B cell (primary cell): ENCODE results near the gene TIAM1. TPM values are rescaled to one million over a fixed set of nuclear protein-coding genes. Genes with fewer than 3 reads are reported as not detected.

Experiments used
- ATAC-seq: fragments of 200-7000 bp; cut with Tn5 transposase; one replicate; pipeline ENCODE4 v1.10.0; 2021; ENCODE audit warnings: low read depth, mild to moderate bottlenecking, moderate number of reproducible peaks, moderate library complexity
- CTCF ChIA-PET: fragments of 350-600 bp; sonication (Branson Sonifier 250); formaldehyde crosslinking; loops from one replicate; lab custom pipeline; 2021; ENCODE audit warnings: antibody characterized with exemption, inconsistent platforms; lab: Charles Lee
- POLR2A ChIA-PET: fragments of 350-600 bp; sonication (Branson Sonifier 250); formaldehyde crosslinking; loops from one replicate; lab custom pipeline; 2021; ENCODE audit warnings: antibody characterized with exemption; lab: Charles Lee
- DNase-seq: peaks from one replicate; pipeline ENCODE4 v3.0.0; 2013
- H2AFZ ChIP-seq: 2 replicates; pipeline ENCODE4 v1.6.1; 2012; ENCODE audit warnings: mild to moderate bottlenecking, low read depth, low read length; ENCODE audit not compliant: insufficient read depth, poor library complexity, severe bottlenecking
- H3K27ac ChIP-seq, 2 donors: 1 replicate in 1 of 2; 2 replicates in 1 of 2; pipeline ENCODE4 v1.5.1; 2012 to 2013; ENCODE audit warnings: low read length in 2 of 2, mild to moderate bottlenecking in 2 of 2, moderate library complexity in 1 of 2
- H3K27me3 ChIP-seq, 4 experiments: fragments of 200-600 bp in 1 of 4; sonication (generic) in 1 of 4; replicated peaks in 1 of 4; 1 replicate in 2 of 4; 2 replicates in 2 of 4; pipeline versions ENCODE4 v1.6.1 to v1.7.0; 2013 to 2016; ENCODE audit warnings: low read length in 3 of 4, mild to moderate bottlenecking in 2 of 4, mixed read lengths in 1 of 4, moderate library complexity in 1 of 4; ENCODE audit not compliant: insufficient read depth in 4 of 4, control insufficient read depth in 3 of 4; ENCODE audit errors: control extremely low read depth in 1 of 4
- H3K36me3 ChIP-seq, 2 experiments: replicated peaks in 1 of 2; 1 replicate in 1 of 2; 2 replicates in 1 of 2; pipeline versions ENCODE4 v1.6.1 to v1.7.1; 2013; ENCODE audit warnings: low read length in 1 of 2; ENCODE audit not compliant: insufficient read depth in 2 of 2, control insufficient read depth in 1 of 2; ENCODE audit errors: control extremely low read depth in 1 of 2, extremely low read depth in 1 of 2
- H3K4me1 ChIP-seq, 2 donors: fragments of 200-600 bp in 1 of 2; sonication (generic) in 1 of 2; 1 replicate in 1 of 2; 2 replicates in 1 of 2; pipeline versions ENCODE4 v1.5.1 to v1.6.1; 2013 to 2017; ENCODE audit warnings: low read length in 2 of 2; ENCODE audit not compliant: control insufficient read depth in 2 of 2, insufficient read depth in 2 of 2
- H3K4me2 ChIP-seq: replicated peaks from 2 replicates; pipeline ENCODE3; 2012; ENCODE audit warnings: mild to moderate bottlenecking, low read depth, low read length; ENCODE audit not compliant: poor library complexity, severe bottlenecking
- H3K4me3 ChIP-seq, 5 experiments: fragments of 200-600 bp in 1 of 5; sonication (generic) in 1 of 5; 1 replicate in 3 of 5; 2 replicates in 2 of 5; pipeline versions ENCODE4 v1.5.1 to v1.7.0; 2011 to 2016; ENCODE audit warnings: low read length in 4 of 5, mild to moderate bottlenecking in 4 of 5, low read depth in 2 of 5, control low read depth in 1 of 5, moderate library complexity in 1 of 5; ENCODE audit not compliant: insufficient read depth in 1 of 5; ENCODE audit errors: control extremely low read depth in 1 of 5, extremely low read depth in 1 of 5
- H3K79me2 ChIP-seq: fragments of 200-600 bp; sonication (generic); one replicate; pipeline ENCODE4 v1.6.0; 2016; ENCODE audit warnings: low read length; ENCODE audit not compliant: control insufficient read depth, insufficient read depth
- H3K9ac ChIP-seq: fragments of 200-600 bp; sonication (generic); 2 replicates; pipeline ENCODE4 v1.6.1; 2017; ENCODE audit warnings: mild to moderate bottlenecking, low read length, moderate library complexity
- H3K9me3 ChIP-seq, 3 donors: one replicate each; pipeline versions ENCODE4 v1.6.1 to v1.7.1; 2013; ENCODE audit warnings: low read length in 2 of 3; ENCODE audit not compliant: control insufficient read depth in 2 of 3, insufficient read depth in 1 of 3; ENCODE audit errors: control extremely low read depth in 1 of 3
- H4K20me1 ChIP-seq: 2 replicates; pipeline ENCODE4 v1.6.0; 2012; ENCODE audit warnings: mild to moderate bottlenecking, low read length; ENCODE audit not compliant: insufficient read depth, control insufficient read depth, poor library complexity, severe bottlenecking
- H3K27ac Mint-ChIP-seq: one replicate; pipeline ENCODE4 v1.8.0; 2021; ENCODE audit warnings: mixed read lengths
- H3K27me3 Mint-ChIP-seq: one replicate; pipeline ENCODE4 v1.8.0; 2021; ENCODE audit warnings: mixed read lengths
- H3K4me1 Mint-ChIP-seq: one replicate; pipeline ENCODE4 v1.8.0; 2021; ENCODE audit warnings: mixed read lengths
- H3K4me3 Mint-ChIP-seq: one replicate; pipeline ENCODE4 v1.8.0; 2021; ENCODE audit warnings: mixed read lengths
- H3K9me3 Mint-ChIP-seq: one replicate; pipeline ENCODE4 v1.8.0; 2022; ENCODE audit warnings: mixed read lengths; ENCODE audit not compliant: insufficient read depth
- CTCF ChIP-seq: fragments of 200-600 bp; IDR thresholded peaks from one replicate; pipeline ENCODE4 v1.8.0; 2022; ENCODE audit warnings: antibody characterized with exemption, mild to moderate bottlenecking
- EZH2 ChIP-seq: IDR thresholded peaks from 2 replicates; pipeline ENCODE4 v1.6.1; 2012; ENCODE audit warnings: borderline replicate concordance, low read depth, mild to moderate bottlenecking, moderate library complexity, low read length; ENCODE audit not compliant: insufficient read depth, poor library complexity, severe bottlenecking
- WGBS: methylation state at CpG from one replicate; pipeline ENCODE4 v1.1.5; 2013; ENCODE audit warnings: missing lambda C conversion rate; ENCODE audit not compliant: insufficient coverage; 5-methylcytosine and 5-hydroxymethylcytosine counted together
- intact Hi-C: fragments of 100-400 bp; cut with micrococcal nuclease; formaldehyde crosslinking; loops from one replicate; pipeline ENCODE4 v1.10.0; 2022
- polyA plus RNA-seq: library from polyadenylated mRNA; depleted of rRNA; stranded (reverse); fragments of >200 nt; gene quantifications from 2 replicates; pipeline ENCODE4 v1.2.3, GENCODE V29; 2012
- total RNA-seq, 2 donors: library from RNA; stranded (reverse); fragments of 120-200 nt in 1 of 2; gene quantifications; 1 replicate in 1 of 2; 2 replicates in 1 of 2; pipeline versions ENCODE4 v1.2.3 to v1.2.4, GENCODE V29; 2013 to 2022

TIAM1 gene
- total and polyA plus RNA-seq, 2 donors (not counting 1 experiment from before 2014, with no cell fraction given) = 0.51 to 1.0 TPM

- no peaks in the 10 kb centered on the region for H3K27me3 ChIP-seq
- H3K4me1 ChIP-seq = no peaks in the 10 kb centered on the region
- ChIA-PET POLR2A (no interaction called here), CTCF (no interaction called here)
- no peaks in the 10 kb centered on the region for H3K4me1 Mint-ChIP-seq
- H3K27me3 Mint-ChIP-seq = no peaks in the 10 kb centered on the region
- intact Hi-C loops = no loop called here
- H2AFZ ChIP-seq = no peak overlapping the region
- H3K9ac ChIP-seq = no peak overlapping the region
- H3K79me2 ChIP-seq = no peaks in the 10 kb centered on the region
- H3K4me2 ChIP-seq = no peak overlapping the region
- no peaks in the 10 kb centered on the region for H3K9me3 ChIP-seq
- no peak overlapping the region for H3K4me3 Mint-ChIP-seq
- no peak overlapping the region for H3K27ac Mint-ChIP-seq
- ATAC-seq (no peak), DNase-seq (no peak)
- no peaks in the 10 kb centered on the region for H4K20me1 ChIP-seq
- no peaks in the 10 kb centered on the region for H3K36me3 ChIP-seq
- H3K4me3 ChIP-seq = no peak overlapping the region
- 95% methylated on average over 11 of the region's 11 CpGs for WGBS
- no peak overlapping the region for H3K27ac ChIP-seq
- no peak for TF ChIP-seq CTCF
- TF ChIP-seq EZH2 = no peak
- H3K9me3 Mint-ChIP-seq = no peaks in the 10 kb centered on the region
Observed at GRCh38 chr21:31294691-31295090, 49.4 kb downstream of the TIAM1 start.

GRCh38 chr21:31293986-31294385, 50.1 kb downstream of the TIAM1 start:
- ATAC-seq (no peak), DNase-seq (no peak)
- Mint-ChIP-seq H3K9me3 (no peaks in the 10 kb centered on the region), H3K4me1 (no peaks in the 10 kb centered on the region), H3K27me3 (no peaks in the 10 kb centered on the region), H3K27ac (no peak overlapping the region), H3K4me3 (no peak overlapping the region)
- Histone ChIP-seq H3K27me3 (no peaks in the 10 kb centered on the region), H3K79me2 (no peaks in the 10 kb centered on the region), H3K9me3 (no peaks in the 10 kb centered on the region), H4K20me1 (no peaks in the 10 kb centered on the region), H3K4me1 (no peaks in the 10 kb centered on the region), H3K36me3 (no peaks in the 10 kb centered on the region), H3K27ac (no peak overlapping the region), H3K4me3 (no peak overlapping the region), H2AFZ (no peak overlapping the region), H3K4me2 (no peak overlapping the region), H3K9ac (no peak overlapping the region)
- POLR2A ChIA-PET = no interaction called here
- intact Hi-C loops = no loop called here
- CTCF ChIA-PET = no interaction called here
- TF ChIP-seq EZH2 = no peak
- no peak for TF ChIP-seq CTCF
